ENCODE measurements around the gene CHL1. TPM values are rescaled to one million over a fixed set of nuclear protein-coding genes. Genes with fewer than 3 reads are reported as not detected.

The CHL1 gene
- total RNA-seq, 1 donor from 2014 or later = 17.9 TPM

DNA sequence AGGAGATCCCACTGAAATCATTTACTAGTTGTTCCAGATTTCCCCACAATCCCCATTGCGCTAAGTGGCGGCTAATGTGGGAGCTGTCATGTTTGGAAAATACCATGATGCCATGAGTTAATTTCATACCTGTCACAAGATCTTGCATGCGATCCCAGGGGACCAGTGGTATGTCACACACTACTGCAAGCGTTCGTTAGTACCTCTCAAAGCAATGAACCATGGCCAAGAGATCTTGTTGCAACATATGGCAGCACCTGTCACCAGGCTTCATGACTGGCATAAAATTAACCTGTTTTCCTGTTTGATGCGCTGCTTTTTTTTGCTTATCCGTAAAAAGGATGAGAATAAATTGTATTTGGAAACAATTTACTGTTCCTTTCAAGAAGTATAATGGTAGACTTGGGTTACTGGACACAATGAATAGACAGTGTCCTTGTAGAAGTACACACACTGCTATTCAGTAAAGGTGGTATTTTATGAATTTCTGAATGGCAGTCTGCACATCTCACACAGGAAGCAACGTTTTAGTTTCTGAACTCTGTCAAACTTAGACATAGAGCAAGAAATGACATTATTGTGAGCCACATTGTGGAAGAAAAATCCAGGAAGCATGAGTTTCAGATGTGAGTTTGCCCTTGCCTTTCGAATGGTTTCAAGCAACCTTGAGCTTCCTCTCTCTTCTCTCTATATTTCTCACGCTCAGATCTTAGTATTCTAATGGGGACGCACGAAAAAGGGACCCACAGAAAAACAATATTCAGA is 81.9 kb downstream of the CHL1 start:
- DNase-seq (ENCODE audit: low spot score) = no peak

GRCh38 chr3:279325-279724 is 82.8 kb downstream of the CHL1 start:
- no peak for DNase-seq (ENCODE audit: low spot score)

GRCh38 chr3:280681-281080 is 84.1 kb downstream of the CHL1 start:
- no peak for DNase-seq (ENCODE audit: low spot score)

DNA sequence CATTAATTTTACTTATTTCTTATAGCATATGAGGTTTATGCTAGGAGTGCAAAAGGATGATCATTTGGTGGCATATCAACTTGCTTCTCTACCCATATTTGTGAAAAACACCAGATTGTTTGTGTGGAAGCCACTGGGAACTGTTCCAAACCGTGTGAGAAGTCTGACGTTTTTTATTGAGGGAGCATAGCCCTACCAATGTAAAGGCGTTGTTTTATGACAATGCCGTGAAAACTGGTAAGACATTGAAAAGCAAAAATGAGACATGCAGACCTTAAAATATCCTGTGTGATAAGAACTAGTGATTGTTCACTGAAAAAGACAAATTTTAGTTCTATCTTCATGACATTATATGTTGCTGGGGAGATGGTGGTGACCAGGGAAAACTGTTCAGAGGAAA is 87.8 kb downstream of the CHL1 start:
- DNase-seq (ENCODE audit: low spot score) = no peak

GRCh38 chr3:288417-288816 is 91.9 kb downstream of the CHL1 start:
- DNase-seq (ENCODE audit: low spot score) = no peak

GRCh38 chr3:291028-291427 is 94.5 kb downstream of the CHL1 start:
- DNase-seq (ENCODE audit: low spot score) = no peak

DNA sequence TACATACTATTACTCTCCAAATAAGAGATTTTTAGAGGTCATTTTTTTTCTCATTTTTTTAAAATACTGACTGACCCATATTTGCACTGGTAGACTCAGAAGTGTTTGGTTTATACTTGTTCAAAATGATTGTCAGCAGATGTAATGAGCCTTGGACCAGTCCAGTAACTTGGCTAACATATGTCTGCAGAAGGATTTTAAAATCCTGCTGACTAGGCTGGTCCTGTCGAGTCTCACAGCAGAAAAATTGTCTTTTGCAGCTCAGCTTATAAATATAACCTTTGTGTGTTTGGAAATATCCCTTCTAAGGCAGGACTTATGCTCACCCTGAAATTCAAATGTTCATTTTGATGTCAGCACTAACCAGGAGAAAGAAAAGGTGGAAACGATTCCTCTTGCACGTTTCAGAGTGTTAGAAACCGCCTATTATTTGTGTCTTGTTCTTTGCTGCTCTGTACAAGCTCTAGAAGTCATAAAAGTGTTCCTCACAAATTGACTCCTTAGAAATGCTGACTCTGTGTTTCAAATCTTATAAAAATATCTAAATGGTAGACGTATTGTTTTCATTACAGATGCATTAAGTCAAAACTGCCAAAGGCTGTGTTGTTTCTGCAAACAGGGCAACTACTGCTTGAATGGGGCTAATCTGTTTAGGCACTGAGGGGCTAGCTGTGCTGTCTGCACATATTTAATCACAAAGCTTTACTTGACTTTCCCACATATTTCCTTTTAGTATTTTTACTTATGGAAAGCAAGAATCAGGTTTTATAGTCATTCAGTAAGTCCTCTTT is 95.3 kb downstream of the CHL1 start:
- no peak for DNase-seq (ENCODE audit: low spot score)

GRCh38 chr3:294096-294495 is 97.5 kb downstream of the CHL1 start:
- DNase-seq (ENCODE audit: low spot score) = no peak

- DNase-seq (ENCODE audit: low spot score) = no peak
Measured at GRCh38 chr3:294581-294980, 98.0 kb downstream of the CHL1 start.

GRCh38 chr3:295166-295565 is 98.6 kb downstream of the CHL1 start:
- no peak for DNase-seq (ENCODE audit: low spot score)

GRCh38 chr3:297585-297984 is 101.0 kb downstream of the CHL1 start:
- DNase-seq (ENCODE audit: low spot score) = no peak

GRCh38 chr3:299590-300301 is 103.2 kb downstream of the CHL1 start:
- DNase-seq (ENCODE audit: low spot score) = no peak

- no peak for DNase-seq (ENCODE audit: low spot score)
Measured at GRCh38 chr3:307182-307581, 110.6 kb downstream of the CHL1 start.

DNA sequence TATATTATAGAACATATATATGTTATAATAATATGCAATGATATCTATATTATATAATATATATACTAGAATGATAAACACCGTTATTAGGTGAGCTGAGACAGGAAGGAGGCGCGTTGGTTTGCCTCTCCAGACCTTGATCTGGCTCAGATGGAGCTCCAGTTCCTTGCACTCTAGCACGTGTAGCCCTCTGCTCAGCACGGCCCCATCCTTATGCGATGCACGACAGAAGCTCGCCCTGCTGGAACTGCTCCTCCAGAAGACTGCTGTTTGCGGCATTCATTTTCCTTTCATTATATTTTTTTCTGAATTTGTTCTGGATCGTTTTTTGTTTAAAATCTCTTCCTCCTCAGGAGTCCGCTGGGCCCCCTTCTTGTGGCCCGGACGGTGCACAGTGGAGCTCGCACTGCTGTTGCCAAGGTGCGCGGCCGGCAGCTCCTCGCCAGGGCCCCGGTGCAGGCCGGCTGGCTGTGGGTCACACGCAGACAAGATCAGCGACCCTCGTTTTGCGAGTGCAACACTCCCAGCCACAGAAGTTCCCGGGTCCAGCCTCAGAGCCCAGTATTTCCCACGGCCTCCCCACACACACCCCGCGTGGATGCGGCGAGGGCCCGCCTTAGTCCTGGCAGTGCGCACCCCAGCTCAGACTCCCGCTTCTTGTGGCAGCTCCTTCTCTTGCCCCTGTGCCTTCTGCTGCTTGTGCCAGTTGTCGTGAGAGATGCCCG is 112.2 kb downstream of the CHL1 start:
- DNase-seq (ENCODE audit: low spot score) = no peak

GRCh38 chr3:312160-312733 is 115.7 kb downstream of the CHL1 start:
- no peak for DNase-seq (ENCODE audit: low spot score)

GRCh38 chr3:312911-313310 is 116.3 kb downstream of the CHL1 start:
- no peak for DNase-seq (ENCODE audit: low spot score)

- no peak for DNase-seq (ENCODE audit: low spot score)
Measured at GRCh38 chr3:317012-317411, 120.4 kb downstream of the CHL1 start.

DNA sequence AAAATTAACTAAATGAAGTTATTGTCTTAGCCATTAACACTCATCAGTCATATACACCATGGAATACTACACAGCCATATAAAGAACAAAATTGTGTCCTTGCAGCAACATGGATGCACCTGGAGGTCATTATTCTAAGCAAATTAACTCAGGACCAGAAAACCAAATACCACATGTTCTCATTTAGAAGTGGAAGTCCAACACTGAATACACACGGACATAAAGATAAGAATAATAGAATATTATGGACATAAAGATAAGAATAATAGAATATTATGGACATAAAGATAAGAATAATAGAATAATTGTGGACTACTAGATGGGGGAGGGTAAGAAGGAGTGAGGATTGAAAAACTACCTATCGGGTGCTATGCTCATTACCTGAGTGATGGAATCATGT is 122.3 kb downstream of the CHL1 start:
- no peak for DNase-seq (ENCODE audit: low spot score)

- DNase-seq (ENCODE audit: low spot score) = no peak
Measured at GRCh38 chr3:324423-324822, 127.9 kb downstream of the CHL1 start.

GRCh38 chr3:325495-325894 is 128.9 kb downstream of the CHL1 start:
- no peak for DNase-seq (ENCODE audit: low spot score)

DNA sequence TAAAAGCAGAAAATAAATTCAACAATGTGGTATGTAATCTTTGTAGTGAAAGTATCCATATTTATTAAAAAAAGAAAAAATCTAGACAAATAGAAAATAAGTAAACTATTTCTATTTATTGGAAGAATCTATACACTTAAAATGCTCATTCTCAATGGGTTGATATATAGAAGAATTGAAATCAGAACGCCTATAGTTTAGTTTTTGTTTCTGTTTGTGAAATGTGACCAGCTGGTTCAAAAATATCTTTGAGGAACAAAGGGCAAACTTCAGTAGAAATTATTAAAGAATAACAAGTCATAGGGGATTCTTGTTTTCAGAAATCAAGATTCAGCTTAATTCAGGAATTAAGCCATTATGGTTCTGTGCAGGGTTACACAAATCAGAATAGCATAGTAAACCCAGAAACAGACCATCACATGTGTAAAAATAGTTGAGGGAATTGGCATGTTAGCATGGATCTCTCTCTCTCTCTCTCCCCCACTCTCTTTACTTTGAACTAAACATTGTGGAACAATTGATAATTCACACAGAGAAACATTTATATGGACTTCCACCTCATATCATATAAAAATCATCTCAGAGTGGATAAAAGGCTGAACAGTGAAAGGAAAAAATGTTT is 134.0 kb downstream of the CHL1 start:
- no peak for DNase-seq (ENCODE audit: low spot score)

Data from mucosa of gallbladder (tissue), 1 donor.